DOHH2 (cell line): Measurements from ENCODE around the gene RNASET2.

Experiments
- EZH2phosphoT487 ChIP-seq: fragments of 200-600 bp; sonication (generic); IDR thresholded peaks from 2 replicates; pipeline ENCODE4 v1.6.1; 2017; ENCODE audit warnings: borderline replicate concordance, mild to moderate bottlenecking, antibody characterized with exemption, low read length, moderate library complexity, mixed read lengths
- TF ChIP-seq, protein P1 (sequence below): fragments of 200-600 bp; sonication (generic); IDR thresholded peaks from one replicate; pipeline ENCODE4 v1.5.1; 2014; ENCODE audit warnings: antibody characterized with exemption, mild to moderate bottlenecking, low read depth, low read length; ENCODE audit not compliant: poor library complexity, severe bottlenecking

DNA sequence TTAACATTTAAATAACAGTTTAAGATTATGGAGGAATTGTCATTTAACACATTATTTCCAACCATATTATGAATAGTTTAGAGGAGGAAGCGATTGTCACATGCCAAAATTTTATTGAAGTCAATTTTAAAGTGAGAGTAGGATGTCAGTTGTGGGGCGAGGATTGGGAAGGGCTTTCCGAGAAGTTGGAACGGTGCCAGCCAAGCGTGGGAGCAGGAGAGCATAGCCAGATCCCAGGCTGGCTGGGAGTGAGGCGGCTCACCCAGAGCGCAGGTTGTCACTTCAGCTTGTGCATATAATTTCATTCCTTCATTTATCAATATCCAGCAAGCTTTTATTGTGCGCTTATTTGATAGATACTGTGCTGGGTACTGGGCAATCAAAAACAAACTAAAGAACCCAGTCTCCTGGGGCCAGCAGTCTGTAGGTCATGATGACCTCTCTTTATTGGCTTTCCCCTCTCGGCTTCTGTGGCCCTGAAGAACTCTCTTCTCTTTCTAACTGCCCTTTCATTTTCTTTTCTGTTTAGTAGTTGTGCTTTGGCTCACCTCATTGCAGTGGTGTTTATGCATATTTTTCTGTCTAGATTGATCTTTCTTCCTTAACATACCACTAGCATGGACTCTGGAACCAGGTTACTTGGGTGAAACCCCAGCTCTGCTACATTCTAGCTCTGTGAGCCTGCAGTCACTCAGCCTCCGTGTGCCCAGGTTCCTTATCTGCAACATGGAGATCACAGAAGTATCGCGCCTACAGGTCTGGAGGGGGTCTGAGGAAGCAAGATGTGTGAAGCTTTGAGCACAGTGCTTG is 49.2 kb upstream of the RNASET2 start:
- TF ChIP-seq, protein P1, sequence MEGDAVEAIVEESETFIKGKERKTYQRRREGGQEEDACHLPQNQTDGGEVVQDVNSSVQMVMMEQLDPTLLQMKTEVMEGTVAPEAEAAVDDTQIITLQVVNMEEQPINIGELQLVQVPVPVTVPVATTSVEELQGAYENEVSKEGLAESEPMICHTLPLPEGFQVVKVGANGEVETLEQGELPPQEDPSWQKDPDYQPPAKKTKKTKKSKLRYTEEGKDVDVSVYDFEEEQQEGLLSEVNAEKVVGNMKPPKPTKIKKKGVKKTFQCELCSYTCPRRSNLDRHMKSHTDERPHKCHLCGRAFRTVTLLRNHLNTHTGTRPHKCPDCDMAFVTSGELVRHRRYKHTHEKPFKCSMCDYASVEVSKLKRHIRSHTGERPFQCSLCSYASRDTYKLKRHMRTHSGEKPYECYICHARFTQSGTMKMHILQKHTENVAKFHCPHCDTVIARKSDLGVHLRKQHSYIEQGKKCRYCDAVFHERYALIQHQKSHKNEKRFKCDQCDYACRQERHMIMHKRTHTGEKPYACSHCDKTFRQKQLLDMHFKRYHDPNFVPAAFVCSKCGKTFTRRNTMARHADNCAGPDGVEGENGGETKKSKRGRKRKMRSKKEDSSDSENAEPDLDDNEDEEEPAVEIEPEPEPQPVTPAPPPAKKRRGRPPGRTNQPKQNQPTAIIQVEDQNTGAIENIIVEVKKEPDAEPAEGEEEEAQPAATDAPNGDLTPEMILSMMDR: no peak
- no peak for TF ChIP-seq EZH2phosphoT487
